ENCODE data around the gene SLC39A6. TPM values are rescaled to one million over a fixed set of nuclear protein-coding genes. Genes with fewer than 3 reads are reported as not detected.

Gene SLC39A6
- total RNA-seq, 1 experiment from 2014 or later, result 70.5 TPM

DNA sequence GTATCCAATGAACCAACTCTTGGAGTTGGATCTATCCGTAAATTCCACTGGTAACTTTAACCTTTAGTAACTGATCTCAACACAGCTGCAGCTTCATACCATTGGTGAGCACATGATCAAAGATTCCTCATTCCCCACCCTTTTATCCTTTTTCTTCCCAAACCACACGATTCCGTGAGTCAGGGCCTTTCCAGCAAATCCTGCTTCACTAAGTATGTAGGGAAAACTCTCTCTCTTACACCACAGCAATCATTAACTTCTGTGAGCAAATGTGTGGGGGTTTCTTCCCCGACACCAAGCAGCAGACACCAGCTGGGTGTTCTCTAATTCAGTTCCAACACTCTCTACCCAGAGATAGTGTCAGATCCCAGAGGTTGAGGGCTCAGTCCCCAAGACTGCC is 24.1 kb upstream of the SLC39A6 start:
- CTCF ChIA-PET, result no interaction called here
- Histone ChIP-seq H3K9me2 (ENCODE audit: insufficient read depth) (no peaks in the 10 kb centered on the region), H4K20me1 (ENCODE audit: insufficient read depth) (no peaks in the 10 kb centered on the region), H3K79me2 (ENCODE audit: insufficient read depth, low read length) (peaks cover 10% of the 10 kb centered on the region; the same call in 1 of the 2 replicates), H3K27me3 (ENCODE audit: insufficient read depth, low read length) (no peaks in the 10 kb centered on the region), H3K4me2 (ENCODE audit: low read length) (no peak overlapping the region), H3K27ac (ENCODE audit: low read depth, low read length) (no peak overlapping the region), H3K9me3 (ENCODE audit: control insufficient read depth in 1 of 2, insufficient read depth in 1 of 2, low read depth in 1 of 2, low read length in 2 of 2) (no peaks in the 10 kb centered on the region), H2AFZ (ENCODE audit: low read depth, low read length, poor library complexity, severe bottlenecking) (no peak overlapping the region), H3K36me3 (ENCODE audit: control insufficient read depth in 1 of 2, insufficient read depth in 2 of 2, low read length in 2 of 2) (peaks cover 60 to 62% of the 10 kb centered on the region in 2 experiments), H3K4me3 (replicated peaks in 1 of 2; ENCODE audit: low read depth in 1 of 2, low read length in 2 of 2) (no peak overlapping the region), H3K4me1 (ENCODE audit: control insufficient read depth in 1 of 2, insufficient read depth in 2 of 2, low read length in 2 of 2) (no peaks in the 10 kb centered on the region), H3K9ac (ENCODE audit: low read length) (no peak overlapping the region)
- RAD21 ChIA-PET (ENCODE audit: low non-redundant PET in 1 of 2, low total read pairs in 2 of 2, uncharacterized antibody in 2 of 2, unreplicated experiment in 2 of 2), result no interaction called here
- TF ChIP-seq EZH2 (IDR thresholded peaks at IDR 0.05) (no peak), SP1 (IDR thresholded peaks at IDR 0.05; ENCODE audit: low read depth) (no peak), SRF (IDR thresholded peaks at IDR 0.05; ENCODE audit: low read depth) (no peak), RAD21 (IDR thresholded peaks at IDR 0.05; ENCODE audit: low read depth) (no peak)
- POLR2A ChIA-PET, result no interaction called here
- BruUV-seq (replicated peaks), result no TSS peak
- ATAC-seq, result no peak
- intact Hi-C loops (cut with micrococcal nuclease), result no loop called here
- DNase-seq (ENCODE audit: low read depth, low spot score), result no peak

DNA sequence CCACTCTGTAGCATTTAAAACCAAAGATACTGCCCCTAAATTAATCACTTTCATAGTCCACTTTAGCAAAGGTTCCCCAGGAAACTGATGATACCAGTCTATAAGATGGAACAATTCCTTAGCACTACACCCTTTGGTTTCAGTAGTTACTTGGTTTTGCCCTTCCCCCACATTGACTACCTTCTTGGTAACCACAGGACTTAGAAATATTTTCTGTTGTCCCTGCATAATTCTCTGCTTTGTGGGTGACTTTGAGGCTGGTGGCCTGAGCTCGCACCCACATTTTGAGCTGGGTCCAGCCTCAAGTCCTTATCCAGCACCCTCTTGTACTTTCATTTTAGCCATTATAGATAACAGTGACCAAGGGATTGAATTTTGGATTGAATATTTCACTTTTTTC is 23.6 kb upstream of the SLC39A6 start:
- intact Hi-C loops (cut with micrococcal nuclease), result no loop called here
- no peaks in the 10 kb centered on the region for H3K4me1 ChIP-seq (ENCODE audit: control insufficient read depth in 1 of 2, insufficient read depth in 2 of 2, low read length in 2 of 2)
- ATAC-seq (no peak), DNase-seq (ENCODE audit: low read depth, low spot score) (no peak)
- TF ChIP-seq JUND (IDR thresholded peaks at IDR 0.05) (no peak), ZBTB33 (IDR thresholded peaks at IDR 0.05; ENCODE audit: extremely low read depth, insufficient replicate concordance, low read length) (no peak), EGR1 (IDR thresholded peaks at IDR 0.05; ENCODE audit: low read depth) (no peak)
- no peak overlapping the region for H3K4me3 ChIP-seq (replicated peaks in 1 of 2; ENCODE audit: low read depth in 1 of 2, low read length in 2 of 2)
- peaks cover 9% of the 10 kb centered on the region; the same call in 1 of the 2 replicates for H3K79me2 ChIP-seq (ENCODE audit: insufficient read depth, low read length)
- peaks cover 58 to 61% of the 10 kb centered on the region in 2 experiments for H3K36me3 ChIP-seq (ENCODE audit: control insufficient read depth in 1 of 2, insufficient read depth in 2 of 2, low read length in 2 of 2)
- no TSS peak for BruUV-seq (replicated peaks)
- no peak overlapping the region for H3K27ac ChIP-seq (ENCODE audit: low read depth, low read length)
- no peak overlapping the region for H3K9ac ChIP-seq (ENCODE audit: low read length)
- H3K9me2 ChIP-seq (ENCODE audit: insufficient read depth), result no peaks in the 10 kb centered on the region
- ChIA-PET CTCF (no interaction called here), POLR2A (no interaction called here), RAD21 (ENCODE audit: low non-redundant PET in 1 of 2, low total read pairs in 2 of 2, uncharacterized antibody in 2 of 2, unreplicated experiment in 2 of 2) (no interaction called here)
- H3K27me3 ChIP-seq (ENCODE audit: insufficient read depth, low read length), result no peaks in the 10 kb centered on the region
- H3K9me3 ChIP-seq (ENCODE audit: control insufficient read depth in 1 of 2, insufficient read depth in 1 of 2, low read depth in 1 of 2, low read length in 2 of 2), result no peaks in the 10 kb centered on the region
- H3K4me2 ChIP-seq (ENCODE audit: low read length), result no peak overlapping the region
- no peak overlapping the region for H2AFZ ChIP-seq (ENCODE audit: low read depth, low read length, poor library complexity, severe bottlenecking)
- H4K20me1 ChIP-seq (ENCODE audit: insufficient read depth), result no peaks in the 10 kb centered on the region

Measured in HCT116 (cell line).